Fibroblast of the aortic adventitia (primary cell): ENCODE results near the gene GLCE. TPM values are rescaled to one million over a fixed set of nuclear protein-coding genes. Genes with fewer than 3 reads are reported as not detected.
"Not testable (repeated sequence)": the region's sequence is repeated elsewhere in the genome, so short reads cannot be mapped to it uniquely, and the experiment has no call there.

Experiments used
- DNase-seq: peaks from one replicate; pipeline ENCODE4 v3.0.0-alpha.2; 2010; ENCODE audit warnings: low read depth
- H3K4me3 ChIP-seq: 2 replicates; pipeline ENCODE4 v1.5.1; 2011; ENCODE audit warnings: low read depth, mild to moderate bottlenecking, control low read depth, low read length, moderate library complexity
- total RNA-seq: library from RNA; depleted of rRNA; stranded (reverse); fragments of >200 nt; gene quantifications from 2 replicates; pipeline ENCODE4 v1.2.3, GENCODE V29; 2012; ENCODE audit warnings: low replicate concordance
- TF ChIP-seq, protein P1 (sequence below): IDR thresholded peaks from 2 replicates; pipeline ENCODE4 v1.5.1; 2011; ENCODE audit warnings: mild to moderate bottlenecking, low read length, control low read depth, inconsistent platforms; ENCODE audit not compliant: insufficient read depth

GLCE gene
- total RNA-seq, 1 donor, result 24.4 TPM

DNA sequence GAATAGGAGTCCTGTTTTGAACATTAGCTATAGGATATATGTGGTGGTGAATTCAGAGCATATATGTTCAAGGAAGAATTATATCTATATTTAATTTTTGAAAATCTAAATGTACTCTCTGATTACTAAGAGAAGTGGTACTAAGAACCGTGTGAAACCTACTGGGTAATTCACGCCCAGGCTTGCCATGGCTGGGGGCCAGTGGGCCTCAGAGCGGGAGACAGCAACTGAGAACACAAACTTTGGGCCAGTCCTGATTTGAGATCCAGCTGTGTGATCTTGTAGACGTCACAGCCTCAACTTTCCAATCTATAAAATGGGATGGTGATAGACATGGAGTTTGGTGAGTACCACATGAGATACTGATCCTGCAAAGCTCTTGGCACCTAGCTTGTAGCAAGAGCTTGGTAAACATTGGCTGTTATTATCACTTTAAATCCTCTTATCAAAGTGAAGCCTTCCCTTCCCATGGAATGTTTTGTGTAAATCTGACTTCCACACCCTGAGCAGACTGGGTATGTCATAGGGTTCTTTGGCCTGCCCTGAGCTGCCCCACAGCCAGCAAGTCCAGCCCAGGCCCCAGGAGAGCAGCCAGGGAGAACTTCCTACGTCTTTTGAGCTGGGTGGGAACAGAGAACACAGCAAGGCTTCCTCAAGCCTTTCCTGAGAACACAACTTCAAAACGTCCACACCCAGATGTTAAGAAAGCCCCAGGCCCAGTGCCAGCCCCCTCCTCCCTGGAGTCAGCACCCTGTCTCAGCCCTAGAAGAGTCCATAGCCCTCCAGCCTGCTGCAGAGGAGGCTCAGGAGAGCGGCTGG, 130.1 kb downstream of the GLCE start:
- DNase-seq, result peak; percentile 84
- no peak overlapping the region for H3K4me3 ChIP-seq
- TF ChIP-seq, protein P1, sequence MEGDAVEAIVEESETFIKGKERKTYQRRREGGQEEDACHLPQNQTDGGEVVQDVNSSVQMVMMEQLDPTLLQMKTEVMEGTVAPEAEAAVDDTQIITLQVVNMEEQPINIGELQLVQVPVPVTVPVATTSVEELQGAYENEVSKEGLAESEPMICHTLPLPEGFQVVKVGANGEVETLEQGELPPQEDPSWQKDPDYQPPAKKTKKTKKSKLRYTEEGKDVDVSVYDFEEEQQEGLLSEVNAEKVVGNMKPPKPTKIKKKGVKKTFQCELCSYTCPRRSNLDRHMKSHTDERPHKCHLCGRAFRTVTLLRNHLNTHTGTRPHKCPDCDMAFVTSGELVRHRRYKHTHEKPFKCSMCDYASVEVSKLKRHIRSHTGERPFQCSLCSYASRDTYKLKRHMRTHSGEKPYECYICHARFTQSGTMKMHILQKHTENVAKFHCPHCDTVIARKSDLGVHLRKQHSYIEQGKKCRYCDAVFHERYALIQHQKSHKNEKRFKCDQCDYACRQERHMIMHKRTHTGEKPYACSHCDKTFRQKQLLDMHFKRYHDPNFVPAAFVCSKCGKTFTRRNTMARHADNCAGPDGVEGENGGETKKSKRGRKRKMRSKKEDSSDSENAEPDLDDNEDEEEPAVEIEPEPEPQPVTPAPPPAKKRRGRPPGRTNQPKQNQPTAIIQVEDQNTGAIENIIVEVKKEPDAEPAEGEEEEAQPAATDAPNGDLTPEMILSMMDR, result no peak

DNA sequence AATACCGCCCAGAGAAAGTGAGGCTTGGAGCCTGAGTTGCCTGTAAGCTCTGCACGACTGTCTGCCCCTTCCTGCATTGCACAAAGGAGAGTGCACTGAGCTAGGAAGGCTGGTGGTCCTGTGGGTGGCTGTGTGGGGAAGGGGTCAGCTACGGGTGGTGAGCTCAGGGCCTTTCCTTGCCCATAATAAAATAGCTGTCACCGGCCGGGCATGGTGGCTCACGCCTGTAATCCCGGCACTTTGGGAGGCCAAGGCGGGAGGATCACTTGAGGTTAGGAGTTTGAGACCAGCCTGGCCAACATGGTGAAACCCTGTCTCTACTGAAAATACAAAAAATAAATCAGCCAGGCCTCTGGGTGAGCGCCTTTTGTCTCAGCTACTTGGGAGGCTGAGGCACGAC, 131.2 kb downstream of the GLCE start:
- not testable (repeated sequence) for DNase-seq, H3K4me3 ChIP-seq

DNA sequence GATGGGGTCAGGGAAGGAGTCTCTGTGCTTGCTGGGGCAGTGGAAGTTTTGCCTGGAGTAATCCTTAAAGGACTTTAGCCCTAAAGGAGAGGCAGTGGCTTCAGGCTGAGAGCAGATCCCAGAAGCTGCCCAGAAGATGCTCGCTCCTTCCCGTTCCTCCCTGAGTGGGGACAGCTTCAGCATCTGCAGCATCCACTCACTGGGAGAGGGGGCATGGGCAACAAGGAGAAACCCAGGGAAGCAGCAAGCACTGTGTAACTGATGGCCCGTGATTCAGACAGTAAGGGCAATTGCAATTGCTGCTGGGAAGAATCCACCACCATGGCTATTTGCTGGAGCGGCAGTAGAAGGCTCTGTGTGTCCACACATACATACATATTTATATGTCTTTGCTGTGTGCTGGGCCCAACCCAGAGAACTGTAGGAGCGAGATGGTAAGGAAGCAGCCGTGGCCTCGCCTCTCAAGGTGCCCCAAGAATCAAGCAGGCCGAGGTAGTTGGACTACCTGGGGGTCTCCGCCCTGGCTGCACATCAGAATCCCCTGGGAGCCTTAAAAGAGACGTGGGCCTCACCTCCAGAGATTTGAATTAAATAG, 132.5 kb downstream of the GLCE start:
- DNase-seq, result no peak
- no peak overlapping the region for H3K4me3 ChIP-seq
- TF ChIP-seq, protein P1, result no peak

DNA sequence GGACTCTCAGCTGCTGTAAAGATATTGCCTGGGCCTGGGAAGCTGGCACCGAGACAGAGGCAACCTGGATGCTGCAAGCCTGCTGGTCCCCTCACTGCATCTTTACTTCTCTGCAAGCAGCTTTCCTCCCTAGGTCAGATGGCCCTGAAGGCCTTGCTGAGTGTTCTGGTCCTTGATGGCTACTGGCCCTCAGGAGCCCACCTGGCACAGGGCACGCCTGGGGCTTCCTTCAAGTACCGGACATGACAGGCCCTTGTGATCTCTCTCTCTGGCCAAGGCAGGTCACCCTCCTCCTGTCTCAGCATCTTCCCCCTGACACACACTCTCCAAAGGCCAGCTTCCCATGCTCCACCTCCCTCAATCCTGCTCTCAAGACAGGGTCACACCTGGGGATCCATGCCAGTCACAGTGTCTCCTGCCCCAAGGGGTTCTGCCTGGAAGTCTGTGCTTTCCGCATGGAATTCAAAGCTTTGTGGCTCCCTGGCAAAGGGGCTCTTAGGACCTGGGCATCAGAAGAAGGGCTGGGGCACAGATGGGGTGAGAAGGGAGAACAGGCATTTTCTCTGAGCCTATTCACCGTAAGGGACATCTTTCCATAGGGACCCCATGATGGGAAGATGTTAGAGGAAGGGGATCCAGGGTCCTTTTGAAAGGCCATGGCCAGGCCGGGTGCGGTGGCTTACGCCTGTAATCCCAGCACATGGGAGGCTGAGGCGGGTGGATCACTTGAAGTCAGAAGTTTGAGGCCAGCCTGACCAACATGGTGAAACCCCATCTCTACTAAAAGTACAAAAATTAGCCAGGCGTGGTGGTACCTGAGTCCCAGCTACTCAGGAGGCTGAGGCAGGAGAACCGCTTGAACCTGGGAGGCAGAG, 133.5 kb downstream of the GLCE start:
- TF ChIP-seq, protein P1, result no peak
- DNase-seq, result no peak
- no peak overlapping the region for H3K4me3 ChIP-seq

DNA sequence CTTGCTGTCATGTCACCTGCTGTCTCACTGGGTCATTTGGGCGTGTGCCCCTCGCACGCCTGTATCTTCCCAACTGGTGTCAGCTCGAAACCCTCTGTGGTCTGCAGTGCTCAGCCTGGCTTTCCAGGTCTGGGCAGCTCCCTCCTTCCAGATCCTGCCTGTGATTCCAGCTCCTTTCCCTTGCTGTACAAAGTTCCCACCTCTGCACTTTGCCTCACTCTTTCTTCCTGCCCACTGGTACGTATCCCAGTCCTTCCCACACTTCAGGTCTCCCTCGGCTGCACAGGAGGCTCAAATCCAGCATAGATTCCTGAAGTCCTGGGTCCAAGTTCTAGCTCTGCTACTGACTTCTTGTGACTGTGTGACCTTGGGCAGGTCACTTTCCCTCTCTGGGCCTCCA, 136.2 kb downstream of the GLCE start:
- TF ChIP-seq, protein P1, result no peak
- no peak for DNase-seq
- no peak overlapping the region for H3K4me3 ChIP-seq

DNA sequence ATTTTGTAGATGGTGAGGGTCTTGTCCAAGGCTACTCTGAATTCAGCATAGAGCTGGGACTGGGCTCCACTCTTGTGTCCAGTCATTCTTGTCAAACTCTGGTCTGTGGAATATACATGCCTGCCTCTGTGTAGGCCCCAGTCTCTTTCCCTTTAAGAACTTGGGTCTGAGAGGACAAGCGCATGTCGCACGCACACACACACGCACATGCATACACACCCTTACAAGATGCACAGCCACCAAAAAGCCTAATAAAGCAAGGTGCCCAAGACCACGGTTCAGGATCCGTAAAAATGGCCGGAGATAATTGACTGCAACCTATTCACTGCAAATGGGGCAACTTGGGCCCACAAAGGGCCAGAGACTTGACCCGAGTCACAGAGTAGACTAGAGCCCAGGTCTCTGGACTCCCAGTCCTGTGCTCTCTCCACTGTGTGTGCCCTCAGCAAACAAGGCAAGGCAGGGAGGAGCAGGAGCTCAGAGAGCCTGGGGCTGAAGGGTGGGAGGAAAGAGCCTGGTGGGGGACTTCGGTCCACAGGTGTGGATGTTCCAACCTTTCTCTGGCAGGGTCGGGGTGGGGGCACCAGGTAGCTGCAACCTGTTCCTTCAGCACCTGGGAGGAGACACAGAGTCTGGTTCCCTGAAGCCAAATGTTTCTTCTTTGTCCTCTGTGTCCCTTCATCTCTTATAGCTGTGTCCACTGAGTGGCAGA, 137.4 kb downstream of the GLCE start:
- TF ChIP-seq, protein P1, result no peak
- no peak overlapping the region for H3K4me3 ChIP-seq
- DNase-seq, result no peak
